Duodenal mucosa (tissue), 2 donors: Measurements from ENCODE around the gene EMD.

Experiments
- H3K27ac ChIP-seq: one replicate; pipeline ENCODE4 v1.7.0; 2013; ENCODE audit warnings: low read depth, low read length
- H3K27me3 ChIP-seq, 2 donors: one replicate each; pipeline ENCODE4 v1.7.0; 2013; ENCODE audit warnings: low read length in 2 of 2, control low read depth in 1 of 2; ENCODE audit not compliant: insufficient read depth in 2 of 2, control insufficient read depth in 1 of 2
- H3K36me3 ChIP-seq, 2 donors: one replicate each; pipeline ENCODE4 v1.7.0; 2013; ENCODE audit warnings: low read length in 2 of 2, control low read depth in 1 of 2; ENCODE audit not compliant: insufficient read depth in 2 of 2, control insufficient read depth in 1 of 2
- H3K4me1 ChIP-seq, 2 donors: one replicate each; pipeline ENCODE4 v1.7.0; 2013; ENCODE audit warnings: low read length in 2 of 2, control low read depth in 1 of 2; ENCODE audit not compliant: insufficient read depth in 2 of 2, control insufficient read depth in 1 of 2
- H3K4me3 ChIP-seq, 2 donors: one replicate each; pipeline ENCODE4 v1.7.0; 2013; ENCODE audit warnings: low read length in 2 of 2, low read depth in 1 of 2
- H3K9ac ChIP-seq, 2 donors: one replicate each; pipeline ENCODE4 v1.7.0; 2013; ENCODE audit warnings: low read length in 2 of 2, low read depth in 1 of 2
- H3K9me3 ChIP-seq, 2 donors: one replicate each; pipeline ENCODE4 v1.7.0; 2013; ENCODE audit warnings: low read length in 2 of 2, control low read depth in 1 of 2; ENCODE audit not compliant: control insufficient read depth in 1 of 2

Gene EMD

GRCh38 chrX:154419189-154419588, 40.1 kb downstream of the EMD start:
- Histone ChIP-seq H3K4me1 (no peaks in the 10 kb centered on the region), H3K27ac (no peak overlapping the region), H3K9me3 (no peaks in the 10 kb centered on the region), H3K4me3 (no peak overlapping the region), H3K27me3 (no peaks in the 10 kb centered on the region), H3K9ac (no peak overlapping the region), H3K36me3 (no peaks in the 10 kb centered on the region)

DNA sequence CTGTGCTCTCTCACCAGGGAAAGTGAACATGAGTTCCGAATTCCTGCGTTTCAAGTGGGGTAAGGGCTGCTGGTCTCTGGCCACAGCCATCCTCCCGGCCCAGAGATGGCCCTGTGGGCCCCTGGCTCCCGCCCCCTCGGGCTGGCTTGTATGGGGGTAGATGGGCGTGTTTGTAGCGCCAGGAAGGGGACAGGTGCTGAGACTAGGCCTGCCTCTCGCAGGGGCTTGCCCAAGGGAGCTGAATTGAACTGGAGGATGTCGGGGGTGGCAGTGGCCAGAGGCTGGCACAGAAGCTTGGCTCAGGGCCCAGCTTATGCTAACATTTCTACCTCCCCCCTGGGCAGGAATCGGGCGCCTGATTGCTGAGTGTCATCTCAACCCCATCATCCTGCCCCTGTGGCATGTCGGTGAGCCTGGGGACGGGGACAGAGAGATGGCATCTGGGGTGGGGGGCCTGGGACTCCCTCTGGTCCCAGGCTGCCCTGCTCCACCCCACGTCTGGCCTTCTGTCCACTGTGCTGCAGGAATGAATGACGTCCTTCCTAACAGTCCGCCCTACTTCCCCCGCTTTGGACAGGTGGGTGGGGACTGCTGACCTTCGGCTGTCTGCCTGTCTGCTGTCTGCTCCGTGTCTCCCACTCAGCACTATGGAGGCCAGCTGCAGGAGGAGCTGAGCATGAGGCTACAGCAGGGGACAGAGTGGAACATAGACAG, 40.8 kb downstream of the EMD start:
- no peaks in the 10 kb centered on the region for H3K4me1 ChIP-seq
- no peak overlapping the region for H3K27ac ChIP-seq
- H3K9me3 ChIP-seq: no peaks in the 10 kb centered on the region
- no peak overlapping the region for H3K9ac ChIP-seq
- H3K4me3 ChIP-seq: no peak overlapping the region
- no peaks in the 10 kb centered on the region for H3K36me3 ChIP-seq
- no peaks in the 10 kb centered on the region for H3K27me3 ChIP-seq

DNA sequence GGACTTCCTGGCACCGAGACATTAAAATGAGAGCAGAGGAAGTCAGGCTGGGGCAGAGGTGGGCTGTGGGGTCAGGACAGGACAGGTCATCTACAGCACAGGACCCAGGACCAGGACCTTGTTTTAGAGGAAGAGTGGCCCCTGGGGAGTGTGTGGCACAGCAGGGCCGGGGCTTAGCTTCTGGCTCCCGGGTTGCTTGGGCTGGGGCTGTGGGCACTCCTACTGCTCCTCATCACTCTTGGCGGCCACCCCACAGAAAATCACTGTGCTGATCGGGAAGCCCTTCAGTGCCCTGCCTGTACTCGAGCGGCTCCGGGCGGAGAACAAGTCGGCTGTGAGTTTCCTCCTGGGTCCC, 41.3 kb downstream of the EMD start:
- Histone ChIP-seq H3K9ac (no peak overlapping the region), H3K4me3 (no peak overlapping the region), H3K27ac (no peak overlapping the region), H3K36me3 (no peaks in the 10 kb centered on the region), H3K9me3 (no peaks in the 10 kb centered on the region), H3K27me3 (no peaks in the 10 kb centered on the region), H3K4me1 (no peaks in the 10 kb centered on the region)

GRCh38 chrX:154426916-154427770, 48.0 kb downstream of the EMD start:
- H3K9ac ChIP-seq: no peak overlapping the region
- peaks cover under 1 to 4% of the 10 kb centered on the region in 2 donors for H3K36me3 ChIP-seq
- H3K4me3 ChIP-seq: no peak overlapping the region
- peaks cover 17 to 20% of the 10 kb centered on the region in 2 donors for H3K4me1 ChIP-seq
- H3K27me3 ChIP-seq: no peaks in the 10 kb centered on the region
- no peak overlapping the region for H3K27ac ChIP-seq
- no peaks in the 10 kb centered on the region for H3K9me3 ChIP-seq

GRCh38 chrX:154428176-154429171, 49.4 kb downstream of the EMD start, which contains the start of gene ATP6AP1:
ATP6AP1 (plus strand) TSS chrX:154428677; CDS start chrX:154428693, 16 bp downstream.
- Histone ChIP-seq H3K36me3 (peaks cover 4 to 13% of the 10 kb centered on the region in 2 donors), H3K27ac (peak within 1 kb of the TSS; percentile 81), H3K4me3 (peak within 1 kb of the TSS; percentile 75 to 76), H3K27me3 (no peaks in the 10 kb centered on the region), H3K9me3 (no peaks in the 10 kb centered on the region), H3K9ac (peak within 1 kb of the TSS; percentile 57 to 71), H3K4me1 (peaks cover 17 to 20% of the 10 kb centered on the region in 2 donors)

DNA sequence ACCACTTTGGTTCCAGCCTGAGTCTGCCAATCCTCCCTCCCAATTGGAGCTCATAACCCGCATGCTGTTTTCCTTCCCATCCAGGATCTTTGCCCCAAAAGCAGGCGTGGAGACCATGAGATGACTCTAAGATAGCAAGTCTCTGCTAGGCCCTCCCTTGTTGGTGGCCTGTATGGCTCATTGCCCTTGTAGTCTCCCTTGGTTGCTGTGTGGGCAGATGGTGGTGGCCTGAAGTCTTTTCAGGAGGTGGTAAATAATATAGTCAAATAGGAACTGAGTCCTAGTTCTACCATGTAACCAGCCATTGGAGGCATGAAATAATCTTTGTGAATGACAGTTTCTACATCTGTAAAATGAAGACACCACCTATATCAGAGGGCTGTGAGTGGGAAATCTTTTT, 50.6 kb downstream of the EMD start:
- Histone ChIP-seq H3K27ac (no peak overlapping the region), H3K36me3 (peaks cover 4 to 23% of the 10 kb centered on the region in 2 donors), H3K9me3 (no peaks in the 10 kb centered on the region), H3K9ac (peak overlapping the region; percentile 43 to 71), H3K4me3 (peak overlapping the region; percentile 75 to 76), H3K27me3 (no peaks in the 10 kb centered on the region), H3K4me1 (peaks cover 17 to 20% of the 10 kb centered on the region in 2 donors)

DNA sequence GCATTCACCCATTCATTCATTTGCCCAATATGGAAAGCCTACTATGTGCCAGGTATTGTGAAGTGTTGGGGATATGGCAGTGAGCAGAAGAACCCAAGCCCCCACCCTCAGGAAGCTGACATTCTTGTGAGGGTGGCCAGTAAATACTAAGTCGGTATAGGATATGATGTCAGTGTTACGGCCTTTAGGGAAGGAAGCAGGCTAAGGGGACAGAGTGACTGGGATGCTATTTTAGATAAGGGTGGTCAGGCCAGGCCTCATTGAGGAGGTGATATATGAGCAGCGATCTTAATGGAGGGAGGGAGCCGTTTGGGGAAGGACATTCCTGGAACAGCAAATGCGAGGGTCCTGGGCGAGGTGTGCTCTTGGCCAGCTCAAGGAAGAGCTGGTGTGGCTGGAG, 51.4 kb downstream of the EMD start:
- Histone ChIP-seq H3K36me3 (peaks cover 4 to 31% of the 10 kb centered on the region in 2 donors), H3K27me3 (no peaks in the 10 kb centered on the region), H3K4me1 (peaks cover 17 to 20% of the 10 kb centered on the region in 2 donors), H3K9ac (peak overlapping the region in 1 of 2 donors; percentile 32), H3K27ac (no peak overlapping the region), H3K9me3 (no peaks in the 10 kb centered on the region), H3K4me3 (no peak overlapping the region)

- Histone ChIP-seq H3K9ac (peak overlapping the region in 1 of 2 donors; percentile 32), H3K27me3 (no peaks in the 10 kb centered on the region), H3K4me1 (peaks cover 17 to 20% of the 10 kb centered on the region in 2 donors), H3K9me3 (no peaks in the 10 kb centered on the region), H3K27ac (no peak overlapping the region), H3K4me3 (no peak overlapping the region), H3K36me3 (peaks cover 4 to 34% of the 10 kb centered on the region in 2 donors)
Observed at GRCh38 chrX:154430916-154431315, 51.8 kb downstream of the EMD start.
